GM12878 (cell line): ENCODE measurements around the gene LPGAT1.

Experiments used
- IKZF1 ChIP-seq: fragments of 450-650 bp; conservative IDR thresholded peaks from 2 replicates; pipeline ENCODE4 v1.6.1; 2017; ENCODE audit warnings: antibody characterized with exemption, mild to moderate bottlenecking
- POLR2A ChIP-seq: IDR thresholded peaks from 2 replicates; pipeline ENCODE4 v1.6.1; 2011; ENCODE audit warnings: low read depth, mild to moderate bottlenecking, low read length
- RAD21 ChIP-seq: IDR thresholded peaks from 2 replicates; pipeline ENCODE4 v1.6.1; 2011; ENCODE audit warnings: mild to moderate bottlenecking, low read depth, low read length, moderate library complexity; ENCODE audit not compliant: insufficient read depth
- RCOR1 ChIP-seq: conservative IDR thresholded peaks from 2 replicates; pipeline ENCODE4 v1.6.1; 2012; ENCODE audit warnings: low read depth, low read length, improper control_type of control experiment
- SPI1 ChIP-seq: IDR thresholded peaks from 2 replicates; pipeline ENCODE4 v1.6.1; 2011; ENCODE audit warnings: low read depth, mild to moderate bottlenecking, low read length, moderate library complexity, borderline replicate concordance; ENCODE audit not compliant: insufficient read depth
- YY1 ChIP-seq: IDR thresholded peaks from 2 replicates; pipeline ENCODE4 v1.6.1; 2011; ENCODE audit warnings: low read depth, mild to moderate bottlenecking, low read length
- TF ChIP-seq, protein P1 (sequence below), 3 experiments: IDR thresholded peaks in 2 of 3; conservative IDR thresholded peaks in 1 of 3; 2 replicates each; pipeline ENCODE4 v1.5.1; 2011; ENCODE audit warnings: low read depth in 3 of 3, low read length in 3 of 3, mild to moderate bottlenecking in 3 of 3, control low read depth in 2 of 3, moderate library complexity in 2 of 3, inconsistent platforms in 1 of 3, mixed read lengths in 1 of 3; ENCODE audit not compliant: control insufficient read depth in 2 of 3, insufficient read depth in 1 of 3; ENCODE audit errors: extremely low read depth in 1 of 3

DNA sequence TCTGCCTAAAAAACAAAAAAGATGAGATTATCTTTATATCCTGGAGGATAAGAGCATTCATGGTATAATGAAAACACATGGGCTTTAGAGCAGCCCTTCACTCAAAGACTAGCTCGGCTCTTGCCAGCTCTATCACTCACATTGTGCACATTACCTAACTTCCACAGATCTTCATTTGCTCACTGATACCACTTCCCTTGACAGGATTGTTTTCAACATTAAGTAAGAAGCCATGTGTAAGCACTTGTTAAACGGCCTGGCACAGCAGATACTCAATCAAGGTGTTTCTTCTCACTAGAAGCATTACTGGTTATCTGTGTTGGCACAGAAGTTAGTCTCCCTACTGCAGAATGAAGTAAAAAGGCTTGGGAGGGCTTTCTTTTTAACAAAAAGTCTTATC, 18.7 kb downstream of the LPGAT1 start:
- TF ChIP-seq POLR2A (no peak), IKZF1 (no peak), RCOR1 (no peak), YY1 (no peak), RAD21 (no peak), SPI1 (no peak)
- TF ChIP-seq, protein P1, sequence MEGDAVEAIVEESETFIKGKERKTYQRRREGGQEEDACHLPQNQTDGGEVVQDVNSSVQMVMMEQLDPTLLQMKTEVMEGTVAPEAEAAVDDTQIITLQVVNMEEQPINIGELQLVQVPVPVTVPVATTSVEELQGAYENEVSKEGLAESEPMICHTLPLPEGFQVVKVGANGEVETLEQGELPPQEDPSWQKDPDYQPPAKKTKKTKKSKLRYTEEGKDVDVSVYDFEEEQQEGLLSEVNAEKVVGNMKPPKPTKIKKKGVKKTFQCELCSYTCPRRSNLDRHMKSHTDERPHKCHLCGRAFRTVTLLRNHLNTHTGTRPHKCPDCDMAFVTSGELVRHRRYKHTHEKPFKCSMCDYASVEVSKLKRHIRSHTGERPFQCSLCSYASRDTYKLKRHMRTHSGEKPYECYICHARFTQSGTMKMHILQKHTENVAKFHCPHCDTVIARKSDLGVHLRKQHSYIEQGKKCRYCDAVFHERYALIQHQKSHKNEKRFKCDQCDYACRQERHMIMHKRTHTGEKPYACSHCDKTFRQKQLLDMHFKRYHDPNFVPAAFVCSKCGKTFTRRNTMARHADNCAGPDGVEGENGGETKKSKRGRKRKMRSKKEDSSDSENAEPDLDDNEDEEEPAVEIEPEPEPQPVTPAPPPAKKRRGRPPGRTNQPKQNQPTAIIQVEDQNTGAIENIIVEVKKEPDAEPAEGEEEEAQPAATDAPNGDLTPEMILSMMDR (IDR thresholded peaks at IDR 0.05 in 2 of 3, conservative IDR thresholded peaks at IDR 0.05 in 1 of 3; ENCODE audit: control insufficient read depth in 2 of 3, extremely low read depth in 1 of 3, insufficient read depth in 1 of 3, low read depth in 3 of 3, low read length in 3 of 3): no peak
